Measurements from ENCODE around the gene ECI2.

GRCh38 chr6:4067673-4068072 is 67.7 kb downstream of the ECI2 start:
- TF ChIP-seq CTCF (IDR thresholded peaks at IDR 0.05) (no peak), POLR2A (IDR thresholded peaks at IDR 0.05) (no peak)
